RWPE1 (cell line): Measurements from ENCODE around the gene PPP4R2.

Experiments
- CTCF ChIA-PET: fragments of 350-600 bp; sonication (Branson Sonifier 250); formaldehyde crosslinking; extraction: SDS; loops from one replicate; lab custom pipeline; 2021; lab: Yijun Ruan, JAX
- POLR2A ChIA-PET: fragments of 400-600 bp; formaldehyde crosslinking; extraction: SDS; loops from one replicate; lab custom pipeline; 2020; ENCODE audit warnings: antibody characterized with exemption; ENCODE audit not compliant: low non-redundant PET; lab: Yijun Ruan, JAX
- DNase-seq: peaks from one replicate; pipeline ENCODE4 v3.0.0; 2012; ENCODE audit warnings: low spot score
- H3K27ac ChIP-seq: fragments of 450-650 bp; 2 replicates; pipeline ENCODE4 v1.5.1; 2017
- CTCF ChIP-seq: fragments of 450-650 bp; conservative IDR thresholded peaks from 2 replicates; pipeline ENCODE4 v1.5.1; 2017; ENCODE audit warnings: low read depth, mild to moderate bottlenecking

PPP4R2 gene

GRCh38 chr3:73115806-73116205 is 119.2 kb downstream of the PPP4R2 start:
- POLR2A ChIA-PET: no interaction called here
- CTCF ChIA-PET: no interaction called here
- no peak overlapping the region for H3K27ac ChIP-seq
- no peak for TF ChIP-seq CTCF
- no peak for DNase-seq
